ENCODE measurements around the gene B3GNT2. TPM values are rescaled to one million over a fixed set of nuclear protein-coding genes. Genes with fewer than 3 reads are reported as not detected.
"Not testable (repeated sequence)": the region's sequence is repeated elsewhere in the genome, so short reads cannot be mapped to it uniquely, and the experiment has no call there.

The B3GNT2 gene
- 17.0 TPM for total RNA-seq

- DNase-seq, result peak; percentile 86
Measured at GRCh38 chr2:62195421-62196277, at the start of gene B3GNT2. Gene B3GNT2 (plus strand): TSS chr2:62196115. CDS start chr2:62222221, 26,106 bp downstream.

DNA sequence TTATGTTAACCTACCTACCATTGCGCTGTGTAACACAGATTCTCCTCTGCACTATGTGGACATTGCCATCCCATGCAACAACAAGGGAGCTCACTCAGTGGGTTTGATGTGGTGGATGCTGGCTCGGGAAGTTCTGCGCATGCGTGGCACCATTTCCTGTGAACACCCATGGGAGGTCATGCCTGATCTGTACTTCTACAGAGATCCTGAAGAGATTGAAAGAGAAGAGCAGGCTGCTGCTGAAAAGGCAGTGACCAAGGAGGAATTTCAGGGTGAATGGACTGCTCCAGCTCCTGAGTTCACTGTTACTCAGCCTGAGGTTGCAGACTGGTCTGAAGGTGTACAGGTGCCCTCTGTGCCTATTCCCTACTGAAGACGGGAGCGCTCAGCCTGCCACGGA is 49.1 kb upstream of the B3GNT2 start:
- DNase-seq, result not testable (repeated sequence)

DNA sequence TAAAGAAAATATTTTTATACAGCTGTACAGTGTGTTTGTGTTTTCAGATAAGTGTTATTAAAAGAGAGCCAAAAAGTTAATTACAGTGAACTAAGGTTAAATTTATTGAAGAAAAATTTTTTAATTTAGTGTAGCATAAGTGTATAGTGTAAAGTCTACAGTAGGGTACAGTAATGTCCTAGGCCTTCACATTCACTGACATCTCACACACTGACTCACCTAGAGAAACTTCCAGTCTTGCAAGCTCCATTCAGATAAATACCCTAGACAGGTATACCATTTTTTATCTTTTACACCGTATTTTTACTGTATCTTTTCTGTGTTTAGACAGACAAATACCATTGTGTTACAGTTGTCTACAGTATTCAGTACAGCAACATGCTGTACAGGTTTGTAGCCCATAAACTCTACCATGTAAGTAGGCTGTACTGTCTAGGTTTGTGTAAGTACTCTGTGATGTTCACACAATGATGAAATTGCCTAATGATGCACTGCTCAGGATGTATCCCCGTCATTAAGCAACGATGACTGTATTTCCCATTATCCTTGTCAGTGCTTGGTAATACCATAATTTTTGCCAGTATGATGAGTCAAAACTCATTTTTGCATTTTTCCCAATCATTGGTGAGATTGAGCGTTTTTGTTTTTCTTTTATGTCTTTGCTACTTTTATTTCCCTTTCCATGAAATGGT is 48.2 kb upstream of the B3GNT2 start:
- DNase-seq, result no peak

DNA sequence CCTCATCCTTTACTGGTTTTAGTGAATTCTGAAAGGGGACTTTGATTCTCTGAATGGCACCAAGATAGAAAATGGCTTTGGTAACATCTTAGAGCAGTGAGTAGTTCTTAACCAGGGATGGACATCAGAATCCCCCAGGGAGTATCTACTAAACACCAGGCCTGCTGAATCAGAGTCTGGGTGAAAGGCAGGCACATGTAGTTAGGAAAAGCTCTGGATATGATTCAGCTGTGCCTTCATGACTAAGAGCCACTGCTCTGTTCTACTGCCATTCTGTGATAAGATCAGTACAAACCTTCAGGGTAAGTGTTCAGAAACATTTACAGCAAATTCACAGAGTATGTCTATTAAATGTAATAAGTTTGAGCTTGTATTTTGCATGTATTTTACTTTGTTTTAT is 46.2 kb upstream of the B3GNT2 start:
- no peak for DNase-seq

- no peak for DNase-seq
Measured at GRCh38 chr2:62150597-62151305, 45.2 kb upstream of the B3GNT2 start.

DNA sequence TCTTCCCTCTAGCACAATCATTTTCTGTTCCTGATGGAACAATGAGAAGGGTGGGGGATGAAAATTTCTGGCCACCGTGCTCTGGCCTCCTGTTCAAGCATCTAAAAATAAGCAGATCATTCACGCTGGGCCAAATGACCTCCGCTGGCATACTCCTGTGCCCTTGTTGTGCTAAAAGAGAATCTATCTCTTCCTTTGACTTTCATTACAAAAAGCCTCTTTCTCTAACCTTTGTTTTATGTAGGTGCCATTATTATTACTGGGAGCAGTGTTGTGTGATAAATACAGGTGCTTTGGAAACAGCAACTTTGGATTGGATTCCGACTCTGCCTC is 44.6 kb upstream of the B3GNT2 start:
- DNase-seq, result no peak

GRCh38 chr2:62152000-62152399 is 43.9 kb upstream of the B3GNT2 start:
- no peak for DNase-seq

- DNase-seq, result peak; percentile 11
Measured at GRCh38 chr2:62156861-62157496, 38.9 kb upstream of the B3GNT2 start.

GRCh38 chr2:62158444-62159121 is 37.3 kb upstream of the B3GNT2 start:
- DNase-seq, result no peak

DNA sequence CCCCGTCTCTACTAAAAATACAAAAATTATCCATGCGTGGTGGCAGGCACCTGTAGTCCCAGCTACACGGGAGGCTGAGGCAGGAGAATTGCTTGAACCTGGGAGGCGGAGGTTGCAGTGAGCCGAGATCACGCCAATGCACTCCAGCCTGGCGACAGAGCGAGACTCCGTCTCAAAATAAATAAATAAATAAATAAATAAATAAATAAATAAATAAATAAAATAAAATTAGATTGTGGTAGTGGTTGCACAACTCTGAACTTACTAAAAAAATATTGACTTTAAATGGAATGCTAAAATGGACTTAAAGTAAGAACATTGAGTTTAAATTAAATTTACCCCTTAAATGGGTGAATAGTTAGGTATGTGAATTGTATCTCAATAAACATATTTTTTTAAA is 35.2 kb upstream of the B3GNT2 start:
- DNase-seq, result not testable (repeated sequence)

DNA sequence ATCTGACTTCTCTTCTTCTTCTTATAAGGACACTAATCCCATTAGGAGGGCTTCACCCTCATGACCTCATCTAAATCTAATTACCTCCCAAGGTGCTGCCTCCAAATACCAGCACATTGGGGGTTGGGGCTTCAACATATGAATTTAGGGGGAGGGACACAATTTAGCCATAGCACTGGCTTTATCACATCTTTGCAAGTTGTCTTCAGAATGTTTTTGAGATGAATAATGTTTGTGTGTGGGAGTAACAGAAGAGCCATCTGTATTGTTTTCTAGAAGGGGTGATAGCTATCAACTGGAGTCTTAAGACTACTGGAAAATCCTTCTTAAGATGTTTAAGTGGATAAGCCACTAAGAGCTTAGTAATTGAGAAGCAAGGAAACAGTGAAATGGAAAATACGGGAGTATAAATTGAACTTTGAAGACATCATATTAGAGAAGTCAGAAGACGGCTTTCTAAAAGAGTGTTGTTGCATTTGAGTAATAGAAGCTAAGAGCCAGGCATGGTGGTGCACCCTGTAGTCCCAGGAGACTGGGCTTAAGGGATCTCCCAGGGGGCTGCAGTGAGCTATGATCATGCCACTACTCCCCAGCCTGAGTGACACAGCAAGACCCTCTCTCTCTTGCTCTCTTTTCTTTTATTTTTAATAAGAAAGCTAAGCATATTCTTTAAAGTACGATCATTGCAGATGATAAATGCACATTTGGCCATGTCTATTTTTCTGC is 32.6 kb upstream of the B3GNT2 start:
- no peak for DNase-seq

DNA sequence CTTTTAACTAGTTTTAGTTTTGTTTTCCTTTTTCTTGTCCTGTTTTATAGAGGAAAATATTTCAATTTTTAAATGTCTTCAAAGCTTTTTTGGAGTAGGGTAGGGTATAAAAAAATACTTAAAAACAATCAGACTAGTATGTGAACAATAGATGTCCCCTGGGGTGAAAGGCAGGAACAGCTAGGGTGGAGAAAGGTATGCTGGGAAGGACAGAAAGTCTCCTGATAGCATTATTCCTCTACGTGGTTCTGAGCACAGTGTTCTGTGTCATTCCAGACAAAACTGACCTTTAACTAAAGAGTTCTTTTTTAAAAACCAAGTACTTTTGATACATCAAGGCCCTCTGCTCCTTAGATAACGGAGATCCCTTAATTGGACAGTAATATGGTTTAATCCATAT is 32.1 kb upstream of the B3GNT2 start:
- DNase-seq, result no peak

DNA sequence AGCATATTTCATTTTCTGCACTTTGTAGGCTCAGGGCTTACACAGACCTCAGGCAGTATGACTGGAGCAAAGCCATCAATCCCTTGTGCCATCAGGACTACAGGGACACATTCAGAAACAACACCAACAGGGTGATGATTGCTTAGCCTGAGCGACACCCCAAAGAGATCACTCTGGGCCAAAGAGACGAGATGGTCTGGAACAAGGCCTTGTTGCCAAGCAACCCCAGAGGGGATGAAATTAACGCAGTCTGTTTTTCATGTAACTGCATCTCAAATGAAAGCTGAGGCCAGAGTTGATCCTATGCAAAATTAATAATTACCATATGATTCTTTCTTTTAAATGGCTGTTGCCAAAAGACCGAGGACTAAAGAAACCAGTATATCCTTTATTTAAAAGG is 20.2 kb upstream of the B3GNT2 start:
- DNase-seq, result peak; percentile 18

DNA sequence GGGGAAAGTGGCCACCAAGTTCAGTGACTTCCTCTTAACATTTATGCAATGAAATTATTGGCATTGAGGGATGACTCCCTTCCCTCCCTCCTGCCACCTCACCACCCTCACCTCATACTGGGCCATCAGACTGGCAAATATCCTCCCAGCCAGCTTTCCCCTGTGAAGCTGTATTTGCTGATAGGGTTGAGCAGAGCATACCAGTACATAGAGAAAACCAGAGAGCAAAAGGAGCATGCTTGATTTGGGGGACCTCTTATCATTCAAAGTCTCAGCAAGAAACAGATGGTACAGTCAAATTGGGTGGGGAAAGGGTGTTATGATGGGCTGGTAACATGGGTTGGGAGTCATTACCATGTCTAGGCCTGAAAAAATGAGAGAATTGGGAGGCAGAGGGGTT is 19.1 kb upstream of the B3GNT2 start:
- DNase-seq, result no peak

- DNase-seq, result no peak
Measured at GRCh38 chr2:62177392-62178049, 18.4 kb upstream of the B3GNT2 start.

- DNase-seq, result peak; percentile 47
Measured at GRCh38 chr2:62178741-62179271, 17.1 kb upstream of the B3GNT2 start.

GRCh38 chr2:62180975-62181374 is 14.9 kb upstream of the B3GNT2 start:
- no peak for DNase-seq

GRCh38 chr2:62181843-62182242 is 14.1 kb upstream of the B3GNT2 start:
- no peak for DNase-seq

DNA sequence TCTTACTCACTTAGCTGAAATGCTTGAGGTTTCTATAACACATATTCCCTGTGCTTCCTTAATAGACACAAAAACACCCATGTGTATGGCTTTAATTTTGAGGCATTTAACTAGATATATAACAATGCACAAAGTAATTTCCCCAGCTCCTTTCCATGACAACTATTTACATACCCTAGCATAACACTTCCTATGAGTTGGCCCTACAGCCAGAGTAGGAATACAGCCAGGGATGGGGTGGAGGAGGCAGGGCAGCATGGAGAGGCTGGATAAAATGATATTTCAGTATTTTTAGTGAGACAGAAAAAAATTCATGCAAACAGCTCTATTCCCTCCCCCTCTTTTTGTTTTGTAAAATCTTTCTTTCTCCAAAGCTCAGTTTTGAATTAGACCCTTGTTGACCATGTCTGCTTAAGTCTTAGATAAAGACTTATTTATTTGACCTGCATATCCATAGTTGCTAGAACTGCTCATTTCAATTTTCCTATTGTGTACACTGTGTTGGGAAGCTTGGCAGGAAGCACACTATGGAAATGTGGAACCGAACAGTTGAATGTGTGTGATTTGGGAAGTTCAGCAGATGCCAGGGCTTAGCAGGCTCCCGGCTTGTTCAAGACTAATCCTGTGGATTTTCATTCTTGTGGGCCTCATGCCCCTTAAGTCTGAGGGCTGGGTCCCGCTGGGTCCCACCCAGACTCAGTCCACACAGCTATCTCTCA is 11.2 kb upstream of the B3GNT2 start:
- DNase-seq, result peak; percentile 27
